Measurements from ENCODE around the gene TMEM273.

Gene TMEM273

GRCh38 chr10:49183596-49184542 lies 4.3 kb downstream of the TMEM273 start:
- peaks cover 3% of the 10 kb centered on the region for H3K4me1 ChIP-seq (ENCODE audit: control insufficient read depth, low read depth, low read length)
- H3K9me3 ChIP-seq (ENCODE audit: control insufficient read depth, low read depth, low read length) = no peaks in the 10 kb centered on the region
- H3K27me3 ChIP-seq (ENCODE audit: control insufficient read depth, insufficient read depth, low read length) = no peaks in the 10 kb centered on the region
- no peaks in the 10 kb centered on the region for H3K36me3 ChIP-seq (ENCODE audit: control insufficient read depth, low read depth, low read length)
- H3K9ac ChIP-seq (ENCODE audit: low read length) = no peak overlapping the region
- H3K4me3 ChIP-seq (ENCODE audit: low read length) = no peak overlapping the region
- H3K27ac ChIP-seq (ENCODE audit: low read length) = no peak overlapping the region

GRCh38 chr10:49182776-49183175 lies 5.4 kb downstream of the TMEM273 start:
- Histone ChIP-seq H3K36me3 (ENCODE audit: control insufficient read depth, low read depth, low read length) (no peaks in the 10 kb centered on the region), H3K4me3 (ENCODE audit: low read length) (no peak overlapping the region), H3K9ac (ENCODE audit: low read length) (no peak overlapping the region), H3K9me3 (ENCODE audit: control insufficient read depth, low read depth, low read length) (no peaks in the 10 kb centered on the region), H3K27ac (ENCODE audit: low read length) (no peak overlapping the region), H3K27me3 (ENCODE audit: control insufficient read depth, insufficient read depth, low read length) (no peaks in the 10 kb centered on the region), H3K4me1 (ENCODE audit: control insufficient read depth, low read depth, low read length) (peaks cover 3% of the 10 kb centered on the region)

GRCh38 chr10:49180444-49180860 lies 7.7 kb downstream of the TMEM273 start:
- H3K4me1 ChIP-seq (ENCODE audit: control insufficient read depth, low read depth, low read length) = peaks cover 3% of the 10 kb centered on the region
- H3K27me3 ChIP-seq (ENCODE audit: control insufficient read depth, insufficient read depth, low read length) = no peaks in the 10 kb centered on the region
- no peaks in the 10 kb centered on the region for H3K9me3 ChIP-seq (ENCODE audit: control insufficient read depth, low read depth, low read length)
- H3K4me3 ChIP-seq (ENCODE audit: low read length) = no peak overlapping the region
- H3K9ac ChIP-seq (ENCODE audit: low read length) = no peak overlapping the region
- no peaks in the 10 kb centered on the region for H3K36me3 ChIP-seq (ENCODE audit: control insufficient read depth, low read depth, low read length)
- no peak overlapping the region for H3K27ac ChIP-seq (ENCODE audit: low read length)

- Histone ChIP-seq H3K4me3 (ENCODE audit: low read length) (no peak overlapping the region), H3K36me3 (ENCODE audit: control insufficient read depth, low read depth, low read length) (no peaks in the 10 kb centered on the region), H3K27me3 (ENCODE audit: control insufficient read depth, insufficient read depth, low read length) (no peaks in the 10 kb centered on the region), H3K9me3 (ENCODE audit: control insufficient read depth, low read depth, low read length) (no peaks in the 10 kb centered on the region), H3K27ac (ENCODE audit: low read length) (no peak overlapping the region), H3K4me1 (ENCODE audit: control insufficient read depth, low read depth, low read length) (peaks cover 3% of the 10 kb centered on the region), H3K9ac (ENCODE audit: low read length) (no peak overlapping the region)
These were observed 8.3 kb downstream of the TMEM273 start for GRCh38 chr10:49179699-49180443.

GRCh38 chr10:49178489-49179471 lies 9.4 kb downstream of the TMEM273 start:
- H3K4me3 ChIP-seq (ENCODE audit: low read length) = no peak overlapping the region
- H3K27ac ChIP-seq (ENCODE audit: low read length) = no peak overlapping the region
- H3K36me3 ChIP-seq (ENCODE audit: control insufficient read depth, low read depth, low read length) = no peaks in the 10 kb centered on the region
- no peaks in the 10 kb centered on the region for H3K9me3 ChIP-seq (ENCODE audit: control insufficient read depth, low read depth, low read length)
- H3K4me1 ChIP-seq (ENCODE audit: control insufficient read depth, low read depth, low read length) = no peaks in the 10 kb centered on the region
- no peak overlapping the region for H3K9ac ChIP-seq (ENCODE audit: low read length)
- no peaks in the 10 kb centered on the region for H3K27me3 ChIP-seq (ENCODE audit: control insufficient read depth, insufficient read depth, low read length)

GRCh38 chr10:49177391-49178355 lies 10.5 kb downstream of the TMEM273 start:
- Histone ChIP-seq H3K27ac (ENCODE audit: low read length) (no peak overlapping the region), H3K9ac (ENCODE audit: low read length) (no peak overlapping the region), H3K4me3 (ENCODE audit: low read length) (no peak overlapping the region), H3K9me3 (ENCODE audit: control insufficient read depth, low read depth, low read length) (no peaks in the 10 kb centered on the region), H3K4me1 (ENCODE audit: control insufficient read depth, low read depth, low read length) (no peaks in the 10 kb centered on the region), H3K27me3 (ENCODE audit: control insufficient read depth, insufficient read depth, low read length) (no peaks in the 10 kb centered on the region), H3K36me3 (ENCODE audit: control insufficient read depth, low read depth, low read length) (no peaks in the 10 kb centered on the region)

GRCh38 chr10:49176310-49177268 lies 11.6 kb downstream of the TMEM273 start:
- no peak overlapping the region for H3K27ac ChIP-seq (ENCODE audit: low read length)
- H3K4me3 ChIP-seq (ENCODE audit: low read length) = no peak overlapping the region
- H3K36me3 ChIP-seq (ENCODE audit: control insufficient read depth, low read depth, low read length) = no peaks in the 10 kb centered on the region
- no peaks in the 10 kb centered on the region for H3K9me3 ChIP-seq (ENCODE audit: control insufficient read depth, low read depth, low read length)
- no peaks in the 10 kb centered on the region for H3K27me3 ChIP-seq (ENCODE audit: control insufficient read depth, insufficient read depth, low read length)
- no peak overlapping the region for H3K9ac ChIP-seq (ENCODE audit: low read length)
- H3K4me1 ChIP-seq (ENCODE audit: control insufficient read depth, low read depth, low read length) = no peaks in the 10 kb centered on the region

GRCh38 chr10:49175587-49176309 lies 12.4 kb downstream of the TMEM273 start:
- no peak overlapping the region for H3K4me3 ChIP-seq (ENCODE audit: low read length)
- no peaks in the 10 kb centered on the region for H3K27me3 ChIP-seq (ENCODE audit: control insufficient read depth, insufficient read depth, low read length)
- H3K9ac ChIP-seq (ENCODE audit: low read length) = no peak overlapping the region
- no peaks in the 10 kb centered on the region for H3K4me1 ChIP-seq (ENCODE audit: control insufficient read depth, low read depth, low read length)
- H3K27ac ChIP-seq (ENCODE audit: low read length) = no peak overlapping the region
- no peaks in the 10 kb centered on the region for H3K36me3 ChIP-seq (ENCODE audit: control insufficient read depth, low read depth, low read length)
- H3K9me3 ChIP-seq (ENCODE audit: control insufficient read depth, low read depth, low read length) = no peaks in the 10 kb centered on the region

- no peaks in the 10 kb centered on the region for H3K36me3 ChIP-seq (ENCODE audit: control insufficient read depth, low read depth, low read length)
- H3K27me3 ChIP-seq (ENCODE audit: control insufficient read depth, insufficient read depth, low read length) = no peaks in the 10 kb centered on the region
- H3K27ac ChIP-seq (ENCODE audit: low read length) = no peak overlapping the region
- no peak overlapping the region for H3K4me3 ChIP-seq (ENCODE audit: low read length)
- H3K9ac ChIP-seq (ENCODE audit: low read length) = no peak overlapping the region
- H3K4me1 ChIP-seq (ENCODE audit: control insufficient read depth, low read depth, low read length) = no peaks in the 10 kb centered on the region
- no peaks in the 10 kb centered on the region for H3K9me3 ChIP-seq (ENCODE audit: control insufficient read depth, low read depth, low read length)
These were observed 13.2 kb downstream of the TMEM273 start for GRCh38 chr10:49174926-49175500.
